GM21786 (cell line): ENCODE measurements around the gene TREML1.
"Not testable (repeated sequence)": the region's sequence is repeated elsewhere in the genome, so short reads cannot be mapped to it uniquely, and the experiment has no call there.

ENCODE experiments used
- ATAC-seq: cut with Tn5 transposase; IDR thresholded peaks from one replicate; pipeline ENCODE4 v1.9.1; 2021; ENCODE audit not compliant: unreplicated experiment

Gene TREML1

GRCh38 chr6:41153451-41153850 is 696 bp downstream of the TREML1 start:
- ATAC-seq: no peak

- ATAC-seq: no peak
These were observed 3.5 kb downstream of the TREML1 start for GRCh38 chr6:41150671-41151070.

GRCh38 chr6:41147917-41148316 is 6.2 kb downstream of the TREML1 start:
- no peak for ATAC-seq

GRCh38 chr6:41136911-41137310 is 17.2 kb downstream of the TREML1 start:
- no peak for ATAC-seq

DNA sequence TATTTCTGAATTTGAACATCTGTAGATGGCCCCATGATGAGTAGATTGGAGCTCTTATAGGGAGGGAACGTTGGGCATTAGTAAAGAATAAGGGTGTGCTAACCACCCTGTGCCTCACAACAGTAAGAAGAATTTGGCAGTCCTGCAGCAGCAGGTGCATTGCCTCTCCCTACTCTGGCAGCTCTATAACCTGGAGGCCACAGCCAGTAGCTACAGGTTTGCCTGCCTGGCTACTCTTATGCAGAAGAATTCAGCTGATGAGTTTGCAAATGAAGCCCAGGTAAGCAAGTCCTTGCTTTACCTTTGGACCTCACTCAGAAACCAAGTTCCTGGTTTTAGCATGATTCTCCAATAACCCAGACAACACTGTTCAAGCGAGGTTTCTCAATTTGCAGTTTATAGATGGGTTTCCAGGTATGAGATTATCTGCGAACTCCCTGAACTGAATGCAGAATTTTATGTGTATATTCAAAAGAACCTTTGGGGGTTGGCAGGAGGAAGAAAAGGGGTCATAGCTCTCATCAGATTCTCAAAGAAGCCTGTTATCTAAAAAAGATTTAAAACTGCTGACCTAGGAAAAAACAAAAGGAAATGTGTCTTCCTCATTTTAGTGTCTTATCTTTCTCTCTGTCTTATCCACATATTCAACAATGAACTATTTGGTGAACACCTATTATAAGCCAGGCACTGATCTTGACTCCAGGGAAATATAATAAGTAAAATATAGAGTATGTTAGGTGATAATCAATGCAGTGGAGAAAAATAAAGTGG is 18.9 kb downstream of the TREML1 start:
- ATAC-seq: no peak

DNA sequence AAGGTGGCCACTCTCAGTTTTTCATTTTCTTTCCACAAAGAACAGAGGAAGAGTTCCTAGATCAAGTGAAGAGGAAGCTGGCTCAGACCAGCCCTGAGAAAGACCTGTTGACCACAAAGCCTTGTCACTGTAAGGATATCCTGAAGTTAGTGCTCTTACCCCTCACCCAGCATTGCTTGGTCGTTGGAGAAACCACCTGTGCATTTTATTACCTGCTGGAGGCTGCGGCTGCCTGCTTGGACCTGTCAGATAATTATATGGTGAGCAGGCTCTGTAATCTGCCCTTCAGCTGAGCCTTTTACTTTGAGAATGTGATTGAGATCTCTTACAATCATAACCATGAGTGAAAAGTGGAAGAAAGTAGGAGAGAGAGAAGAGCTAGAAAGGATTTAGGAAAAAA is 21.9 kb downstream of the TREML1 start:
- ATAC-seq: no peak

GRCh38 chr6:41125282-41125681 is 28.9 kb downstream of the TREML1 start:
- ATAC-seq: no peak

DNA sequence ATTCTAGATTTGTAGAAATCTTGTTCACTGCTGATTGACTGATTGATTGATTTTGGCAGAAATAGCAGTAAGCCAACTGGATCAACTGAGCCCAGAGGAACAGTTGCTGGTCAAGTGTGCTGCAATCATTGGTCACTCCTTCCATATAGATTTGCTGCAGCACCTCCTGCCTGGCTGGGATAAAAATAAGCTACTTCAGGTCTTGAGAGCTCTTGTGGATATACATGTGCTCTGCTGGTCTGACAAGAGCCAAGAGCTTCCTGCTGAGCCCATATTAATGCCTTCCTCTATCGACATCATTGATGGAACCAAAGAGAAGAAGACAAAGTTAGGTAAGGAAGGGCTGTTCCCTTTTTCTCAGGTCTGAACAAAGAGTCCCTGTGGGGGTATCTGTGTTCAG is 31.2 kb downstream of the TREML1 start:
- ATAC-seq: no peak

- no peak for ATAC-seq
These were observed 31.8 kb downstream of the TREML1 start for GRCh38 chr6:41122373-41122772.

DNA sequence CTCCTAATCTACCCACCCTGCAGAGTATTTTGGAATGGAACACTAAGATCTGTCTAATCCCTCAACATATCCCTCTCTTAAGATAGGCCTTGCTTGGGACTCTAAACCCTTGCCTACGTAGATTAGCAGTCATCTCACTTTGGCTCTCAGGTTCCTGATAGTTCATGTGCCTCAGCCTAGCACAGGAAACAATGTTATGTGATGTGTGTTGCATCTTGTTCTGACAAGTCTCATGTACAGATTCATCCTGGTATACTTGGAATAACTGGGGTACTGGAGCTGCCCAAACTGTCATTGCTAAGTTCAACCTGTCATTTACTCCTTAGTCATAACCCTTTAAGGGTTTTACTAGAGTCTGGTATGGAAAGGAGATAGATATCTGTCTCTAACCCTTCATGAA is 34.1 kb downstream of the TREML1 start:
- no peak for ATAC-seq

DNA sequence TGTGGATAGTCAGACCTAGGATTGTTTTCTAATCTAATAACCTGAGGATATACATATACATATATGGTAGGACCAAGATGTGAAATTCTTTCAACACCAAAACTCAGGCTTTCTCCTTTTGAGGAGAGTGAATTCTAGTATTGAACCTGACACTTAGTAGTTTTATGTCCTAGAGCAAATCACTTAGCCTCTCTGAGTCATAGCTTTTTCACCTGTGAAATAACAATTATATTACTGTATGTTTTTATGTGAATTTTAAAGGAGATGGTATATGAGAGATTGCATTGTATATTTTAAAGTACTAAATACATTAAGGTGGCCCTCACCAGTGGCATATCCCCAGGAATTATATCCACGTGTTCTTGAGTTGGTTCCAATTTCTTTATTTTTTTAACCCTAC is 34.6 kb downstream of the TREML1 start:
- ATAC-seq: no peak

DNA sequence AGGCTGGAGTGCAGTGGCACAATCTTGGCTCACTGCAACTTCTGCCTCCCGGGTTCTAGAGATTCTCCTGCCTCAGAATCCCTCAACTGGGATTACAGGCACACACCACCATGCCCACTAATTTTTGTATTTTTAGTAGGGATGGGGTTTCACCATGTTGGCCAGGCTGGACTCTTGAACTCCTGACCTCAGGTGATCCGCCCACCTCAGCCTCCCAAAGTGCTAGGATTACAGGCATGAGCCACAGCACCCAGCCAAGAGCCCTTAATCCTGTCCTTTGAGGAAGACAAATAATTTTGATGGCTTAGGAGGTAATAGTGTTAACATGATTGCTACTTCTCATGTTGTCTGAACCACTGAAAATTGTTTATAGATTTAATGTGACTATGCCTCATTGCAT is 39.1 kb downstream of the TREML1 start:
- not testable (repeated sequence) for ATAC-seq

GRCh38 chr6:41111017-41111416 is 43.1 kb downstream of the TREML1 start:
- no peak for ATAC-seq

GRCh38 chr6:41103847-41104246 is 50.3 kb downstream of the TREML1 start:
- no peak for ATAC-seq

- no peak for ATAC-seq
These were observed 53.3 kb downstream of the TREML1 start for GRCh38 chr6:41100871-41101287.
